ENCODE measurements around the gene TMEM238.
"Not testable (repeated sequence)": the region's sequence is repeated elsewhere in the genome, so short reads cannot be mapped to it uniquely, and the experiment has no call there.

TMEM238 gene

DNA sequence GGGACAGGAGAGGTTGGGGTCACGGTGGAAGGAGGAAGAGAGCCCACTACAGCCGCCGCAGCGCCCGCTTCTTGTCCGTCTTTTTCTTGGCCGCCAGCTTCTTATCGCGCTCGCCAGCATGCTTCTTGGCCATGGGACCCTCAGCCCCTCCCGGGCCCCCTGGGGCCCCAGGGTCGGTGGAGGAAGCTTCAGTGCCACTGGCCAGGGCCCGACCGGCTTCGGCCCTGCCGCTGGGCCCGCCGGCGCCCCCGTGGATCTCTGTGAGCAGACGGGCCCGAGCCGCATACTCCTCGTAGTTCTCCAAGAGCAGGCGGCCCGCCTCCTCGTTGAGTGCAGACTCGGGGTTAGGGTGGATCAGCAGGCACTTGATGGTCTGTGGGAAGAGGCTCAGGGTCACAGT, 17.3 kb upstream of the TMEM238 start:
- not testable (repeated sequence) for DNase-seq (ENCODE audit: low read depth in 3 of 3)

DNA sequence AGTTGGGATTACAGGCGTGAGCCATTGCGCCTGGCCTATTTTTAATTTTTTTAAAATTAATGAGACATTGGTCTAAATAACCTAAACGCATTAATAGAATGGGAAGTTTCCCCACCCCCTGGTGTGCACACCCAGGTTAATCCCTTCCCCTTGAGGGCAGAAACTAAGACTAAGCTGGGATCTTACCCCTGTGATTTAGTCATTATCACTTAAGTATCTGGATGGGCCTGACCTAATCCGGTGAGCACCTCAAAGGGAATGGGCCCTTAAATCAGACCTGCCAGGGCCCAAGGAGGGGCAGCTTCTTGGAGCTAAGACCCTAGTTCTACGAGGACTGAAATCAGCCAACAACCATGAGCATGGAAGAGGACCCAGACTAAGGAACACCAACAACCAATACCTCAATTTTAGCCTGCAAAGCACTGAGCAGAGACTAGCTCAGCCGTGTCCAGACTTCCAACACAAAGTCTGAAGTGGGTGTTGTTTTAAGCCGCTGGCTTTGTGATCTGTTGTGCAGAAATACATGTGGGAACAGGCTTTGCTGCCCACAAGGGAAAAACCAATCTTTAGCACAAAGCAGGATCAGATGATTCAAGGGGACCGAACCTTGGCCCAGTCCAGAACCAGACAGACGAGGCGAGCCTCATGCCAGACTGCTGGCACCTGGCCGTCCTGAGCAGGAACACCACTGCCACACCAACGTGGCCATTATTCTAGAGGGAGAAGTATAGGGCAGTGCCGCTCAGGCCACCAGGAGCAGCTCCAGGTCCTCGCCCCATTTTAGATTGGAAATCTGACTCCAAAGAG, 16.4 kb upstream of the TMEM238 start:
- no peak for DNase-seq (ENCODE audit: low read depth in 3 of 3)

DNA sequence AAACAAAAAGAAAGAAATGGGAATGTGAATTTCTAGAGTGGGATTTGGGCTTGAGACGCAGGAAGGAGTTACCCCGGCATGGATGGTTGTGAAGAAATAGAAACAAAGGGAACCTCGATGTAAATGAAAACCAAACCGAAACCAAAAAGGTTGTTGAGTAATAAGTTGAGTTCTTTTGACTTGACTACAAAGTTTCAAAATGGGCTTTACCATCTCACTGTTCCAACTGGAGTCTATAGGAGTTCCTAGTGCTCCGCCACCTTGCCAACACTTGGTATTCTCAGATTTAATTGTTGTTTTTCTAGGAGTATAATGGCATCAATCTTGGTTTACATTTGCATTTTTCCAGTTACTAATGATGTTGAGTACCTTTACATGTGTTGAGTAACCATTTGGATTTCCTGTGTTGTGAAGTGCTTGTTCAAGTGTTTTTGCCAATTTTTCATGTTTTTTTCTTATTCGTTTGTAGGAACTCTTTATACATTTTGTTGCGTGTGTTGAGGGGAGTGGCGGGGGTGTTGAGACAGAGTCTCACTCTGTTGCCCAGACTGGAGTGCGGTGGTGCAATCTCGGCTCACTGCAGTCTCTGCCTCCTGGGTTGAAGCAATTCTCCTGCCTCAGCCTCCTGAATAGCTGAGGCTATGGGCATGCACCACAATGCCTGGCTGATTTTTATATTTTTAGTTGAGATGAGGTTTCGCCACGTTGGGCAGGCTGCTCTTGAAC, 14.3 kb upstream of the TMEM238 start:
- DNase-seq (ENCODE audit: low read depth in 3 of 3): no peak

DNA sequence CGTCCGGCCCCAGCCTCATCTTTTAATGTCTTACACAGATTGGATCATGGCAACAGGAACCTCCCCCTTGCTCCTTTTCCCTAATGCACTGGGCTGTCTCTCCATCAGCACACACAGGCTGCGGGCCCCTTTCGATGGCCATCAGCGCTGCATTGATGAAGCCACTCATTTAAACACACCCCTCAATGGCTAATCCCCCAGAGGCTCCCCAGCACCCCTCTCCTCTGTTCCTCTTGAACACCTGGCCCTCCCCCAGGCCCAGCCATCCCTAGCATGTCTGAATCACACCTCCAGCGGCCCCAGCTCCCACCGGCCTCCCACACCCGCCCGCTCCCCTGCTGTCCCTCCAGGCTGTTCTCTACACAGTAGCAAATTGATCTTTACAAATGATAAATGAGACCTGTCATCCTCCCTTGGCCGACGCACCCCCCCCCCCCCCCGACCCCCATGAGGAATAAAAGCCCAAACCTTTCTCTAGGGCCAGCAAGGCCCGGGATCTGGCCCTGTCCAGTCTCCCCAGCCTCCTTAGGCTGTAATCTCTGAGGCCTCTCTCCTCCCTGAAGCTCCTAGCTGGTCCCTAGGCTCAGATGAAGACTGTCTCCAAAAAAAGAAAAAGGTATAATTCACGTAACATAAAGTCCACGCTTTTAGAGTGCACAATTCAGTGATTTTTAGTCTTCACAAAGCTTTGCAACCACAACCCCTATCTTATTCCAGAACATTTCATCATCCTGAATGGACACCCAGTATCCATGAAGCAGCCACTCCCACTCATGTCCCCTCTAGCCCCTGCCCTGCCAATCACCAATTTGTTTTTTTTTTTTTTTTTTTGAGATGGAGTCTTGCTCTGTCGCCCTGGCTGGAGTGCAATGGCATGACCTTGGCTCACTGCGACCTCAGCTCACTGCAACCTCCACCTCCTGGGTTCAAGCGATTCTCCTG, 9.0 kb upstream of the TMEM238 start:
- DNase-seq (ENCODE audit: low read depth in 3 of 3): no peak

DNA sequence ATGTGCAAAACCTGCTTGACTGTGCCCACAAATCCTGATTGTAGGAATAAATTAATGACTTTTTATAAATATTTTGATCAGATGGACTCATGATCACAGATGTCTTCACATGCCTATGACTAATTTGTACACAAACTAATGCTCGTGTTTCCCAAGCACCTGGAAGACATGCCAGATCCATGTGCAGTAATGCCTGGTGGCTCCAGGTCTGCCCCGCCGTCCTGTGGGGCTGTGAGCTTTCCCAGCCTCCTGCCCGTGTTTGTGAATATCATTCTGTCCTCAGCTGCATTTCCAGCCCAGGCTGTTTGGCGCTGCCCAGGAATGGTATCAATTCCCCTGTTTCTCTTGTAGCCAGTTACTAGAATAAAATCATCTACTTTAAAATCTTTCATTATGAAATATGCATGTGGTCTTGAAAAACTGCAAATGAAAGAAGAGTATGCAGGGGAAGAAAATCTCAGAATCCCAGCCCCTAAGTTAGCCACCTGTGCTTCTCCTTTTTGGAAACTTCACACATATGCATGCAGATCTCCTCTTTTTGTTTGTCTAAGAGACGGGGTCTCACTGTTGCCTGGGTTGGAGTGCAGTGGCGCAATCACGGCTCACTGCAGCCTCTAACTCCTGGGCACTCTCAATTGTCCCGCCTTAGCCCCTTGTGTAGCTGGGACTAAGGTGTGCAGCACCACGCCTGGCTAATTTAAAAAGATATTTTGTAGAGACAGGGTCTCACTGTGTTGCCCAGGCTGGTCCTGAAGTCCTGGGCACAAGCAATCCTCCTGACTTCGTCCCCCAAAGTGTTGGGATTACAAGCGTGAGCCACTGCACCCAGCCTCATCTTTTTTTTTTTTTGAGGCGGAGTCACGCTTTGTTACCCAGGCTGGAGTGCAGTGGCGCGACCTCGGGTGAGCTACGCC, 7.9 kb upstream of the TMEM238 start:
- DNase-seq (ENCODE audit: low read depth in 3 of 3): no peak

DNA sequence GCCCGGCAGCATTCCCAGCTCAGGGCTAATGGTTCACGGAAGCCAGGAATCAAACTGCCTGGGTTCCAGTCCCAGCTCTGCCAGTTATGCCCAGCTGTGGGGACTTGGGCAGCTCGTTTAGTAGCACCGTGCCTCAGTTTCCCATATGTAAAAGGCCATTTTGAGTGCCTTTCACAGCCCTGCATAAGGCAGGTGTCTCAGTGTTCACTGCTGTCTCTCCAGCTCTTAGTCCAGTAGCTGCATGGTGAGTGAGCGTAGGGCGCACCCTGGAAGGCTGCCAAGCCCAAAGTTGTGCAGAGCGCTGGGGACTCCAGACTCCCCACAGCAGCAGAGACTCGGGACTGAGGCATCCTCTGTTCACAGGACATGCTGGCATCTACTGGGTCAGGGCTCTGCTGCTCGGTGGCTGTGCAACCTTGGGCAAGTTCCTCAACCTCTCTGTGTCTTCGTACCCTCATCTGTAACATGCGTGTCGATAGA, 7.1 kb upstream of the TMEM238 start:
- DNase-seq (ENCODE audit: low read depth in 3 of 3): no peak

DNA sequence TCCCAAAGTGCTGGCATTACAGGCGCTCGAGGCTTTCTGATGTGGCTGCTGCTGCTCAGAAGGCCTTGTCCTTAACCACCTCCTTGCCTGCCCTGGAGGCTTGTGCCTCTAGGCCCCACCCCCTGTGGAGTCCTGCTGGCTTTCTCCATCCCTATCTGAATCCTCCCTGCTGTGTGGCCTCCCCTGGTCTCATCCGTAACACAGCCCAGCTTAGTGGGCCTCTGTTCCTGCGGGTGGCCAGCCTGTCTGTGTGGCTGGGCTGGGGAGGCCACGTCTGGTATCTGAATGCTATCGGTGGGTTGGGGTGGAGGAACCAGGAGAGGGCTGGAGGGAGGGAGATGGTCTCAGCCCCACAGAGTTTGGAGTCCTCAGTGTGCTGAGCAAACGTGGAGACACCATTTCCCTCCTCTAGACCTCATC, 6.4 kb upstream of the TMEM238 start:
- no peak for DNase-seq (ENCODE audit: low read depth in 3 of 3)

DNA sequence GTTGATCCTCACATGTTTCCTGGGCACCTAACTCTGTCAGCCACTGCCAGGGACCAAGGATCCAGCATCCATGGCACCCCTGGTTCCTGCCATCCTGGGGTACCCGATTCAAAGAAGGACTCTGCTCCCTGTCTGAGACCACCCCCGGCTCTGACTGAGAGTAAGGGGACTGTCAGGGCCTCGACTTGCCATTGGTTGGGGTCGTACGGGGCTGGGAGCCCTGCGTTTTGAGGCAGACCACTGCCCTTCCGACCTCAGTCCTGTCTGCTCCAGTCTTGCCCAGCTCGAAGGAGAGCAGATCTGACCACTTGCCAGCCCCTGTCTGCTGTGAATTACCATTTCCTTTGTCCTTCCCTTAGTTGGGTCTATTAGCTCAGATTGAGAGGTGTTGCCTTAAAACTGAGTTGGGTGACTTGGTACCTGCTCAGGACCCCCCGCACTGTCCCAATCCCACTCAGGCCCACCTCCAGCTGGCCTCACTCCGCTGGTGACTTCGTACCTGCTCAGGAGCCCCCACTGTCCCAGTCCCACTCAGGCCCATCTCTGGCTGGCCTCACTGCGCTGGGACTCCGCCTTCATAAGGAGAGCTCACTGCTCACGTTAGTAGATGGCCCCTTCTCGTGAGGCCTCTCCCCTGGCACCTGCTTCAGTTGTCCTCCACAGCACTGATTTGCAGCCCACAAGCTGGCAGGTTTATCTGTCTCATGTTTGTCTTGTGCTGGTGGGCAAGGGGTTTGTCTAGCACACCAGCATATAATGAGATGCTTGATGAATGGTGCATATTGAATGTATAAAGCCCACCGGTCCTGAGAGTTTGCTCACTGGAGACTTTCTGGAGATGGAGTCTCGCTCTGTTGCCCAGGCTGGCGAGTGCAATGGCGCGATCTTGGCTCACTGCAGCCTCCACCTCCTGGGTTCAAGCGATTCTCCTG, 5.6 kb upstream of the TMEM238 start:
- DNase-seq (ENCODE audit: low read depth in 3 of 3): no peak

DNA sequence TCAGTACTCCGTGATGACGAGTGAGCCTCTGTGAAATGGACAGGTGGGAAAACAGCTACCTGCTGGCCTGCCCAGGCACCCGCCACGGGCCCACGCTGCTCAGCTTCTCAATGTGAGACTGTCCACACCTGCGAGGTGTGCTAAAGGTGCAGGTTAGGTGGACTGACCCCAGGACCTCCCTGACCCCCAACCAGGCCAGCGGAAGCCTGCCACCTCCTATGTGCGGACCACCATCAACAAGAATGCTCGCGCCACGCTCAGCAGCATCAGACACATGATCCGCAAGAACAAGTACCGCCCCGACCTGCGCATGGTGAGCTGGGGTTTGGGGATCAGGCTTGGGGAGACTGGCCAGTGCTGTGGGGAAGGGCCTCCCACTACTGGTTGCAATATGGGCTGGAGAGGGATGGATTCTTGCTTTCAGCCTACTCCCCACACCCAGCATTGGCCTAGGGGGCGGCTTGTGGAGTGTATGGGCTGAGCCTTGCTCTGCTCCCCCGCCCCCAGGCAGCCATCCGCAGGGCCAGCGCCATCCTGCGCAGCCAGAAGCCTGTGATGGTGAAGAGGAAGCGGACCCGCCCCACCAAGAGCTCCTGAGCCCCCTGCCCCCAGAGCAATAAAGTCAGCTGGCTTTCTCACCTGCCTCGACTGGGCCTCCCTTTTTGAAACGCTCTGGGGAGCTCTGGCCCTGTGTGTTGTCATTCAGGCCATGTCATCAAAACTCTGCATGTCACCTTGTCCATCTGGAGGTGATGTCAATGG, 3.8 kb upstream of the TMEM238 start:
- DNase-seq (ENCODE audit: low read depth in 3 of 3): no peak

DNA sequence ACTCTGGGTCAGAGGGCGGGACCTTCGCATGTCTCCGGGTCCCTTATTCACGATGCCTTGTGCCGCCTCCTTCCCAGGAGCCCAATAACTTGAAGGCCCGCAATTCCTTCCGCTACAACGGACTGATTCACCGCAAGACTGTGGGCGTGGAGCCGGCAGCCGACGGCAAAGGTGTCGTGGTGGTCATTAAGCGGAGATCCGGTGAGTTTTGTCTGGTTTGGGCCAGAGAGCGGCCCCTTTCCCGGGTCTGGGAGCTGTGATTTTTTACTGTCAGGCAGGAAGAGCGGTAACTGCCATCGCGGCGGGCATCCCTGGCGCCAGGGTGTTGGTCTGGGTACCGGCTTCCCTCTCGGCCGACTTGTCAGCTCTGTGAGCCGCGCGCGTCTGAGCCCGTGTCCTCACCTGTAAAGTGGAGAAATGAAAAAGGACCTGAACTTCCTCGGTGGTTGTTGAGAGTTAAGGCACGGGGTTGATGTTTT, 2.4 kb upstream of the TMEM238 start:
- DNase-seq (ENCODE audit: low read depth in 3 of 3): peak in 1 of 3 experiments; percentile 44

DNA sequence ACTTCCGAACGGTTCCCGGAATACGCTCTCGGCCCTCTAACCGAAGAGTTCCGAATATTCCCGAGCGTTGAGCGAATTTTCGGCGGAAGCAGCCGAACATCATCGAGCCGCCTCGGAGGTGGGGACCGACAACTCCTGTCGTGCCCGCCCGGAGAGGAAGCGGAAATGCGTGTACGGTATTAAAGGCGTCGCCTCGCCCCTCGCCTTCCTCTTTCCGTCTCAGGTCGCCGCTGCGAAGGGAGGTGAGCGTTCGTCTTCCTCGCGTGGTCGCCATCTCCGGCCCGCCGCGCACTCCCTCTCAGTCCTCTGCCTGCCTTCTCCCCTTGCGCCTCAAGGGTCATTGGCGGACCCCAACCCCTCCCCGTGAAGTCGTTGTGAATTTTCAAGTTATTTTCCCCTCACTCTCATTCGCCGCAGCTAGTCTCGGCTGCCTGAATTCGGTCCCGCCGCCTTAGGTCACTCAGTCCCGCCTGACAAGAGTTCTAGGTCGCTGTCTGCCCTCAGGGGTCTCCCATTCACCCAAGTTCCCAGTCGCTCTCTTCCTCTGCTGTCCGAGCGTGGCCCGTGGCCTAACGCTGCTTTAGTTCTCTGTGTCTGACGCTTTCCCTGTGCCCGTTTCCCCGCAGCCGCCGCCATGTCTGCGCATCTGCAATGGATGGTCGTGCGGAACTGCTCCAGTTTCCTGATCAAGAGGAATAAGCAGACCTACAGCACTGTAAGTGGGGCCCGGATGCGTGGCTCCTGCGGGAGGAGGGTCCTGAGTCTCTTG, 1.8 kb upstream of the TMEM238 start, which contains the start of gene RPL28:
Gene RPL28, plus strand, starts transcription at position 209 of the 769 bp plus-strand sequence. Its CDS starts 426 bp downstream, at position 635.
- DNase-seq (ENCODE audit: low read depth in 3 of 3): peak; percentile 95 to 98 (median 97)

DNA sequence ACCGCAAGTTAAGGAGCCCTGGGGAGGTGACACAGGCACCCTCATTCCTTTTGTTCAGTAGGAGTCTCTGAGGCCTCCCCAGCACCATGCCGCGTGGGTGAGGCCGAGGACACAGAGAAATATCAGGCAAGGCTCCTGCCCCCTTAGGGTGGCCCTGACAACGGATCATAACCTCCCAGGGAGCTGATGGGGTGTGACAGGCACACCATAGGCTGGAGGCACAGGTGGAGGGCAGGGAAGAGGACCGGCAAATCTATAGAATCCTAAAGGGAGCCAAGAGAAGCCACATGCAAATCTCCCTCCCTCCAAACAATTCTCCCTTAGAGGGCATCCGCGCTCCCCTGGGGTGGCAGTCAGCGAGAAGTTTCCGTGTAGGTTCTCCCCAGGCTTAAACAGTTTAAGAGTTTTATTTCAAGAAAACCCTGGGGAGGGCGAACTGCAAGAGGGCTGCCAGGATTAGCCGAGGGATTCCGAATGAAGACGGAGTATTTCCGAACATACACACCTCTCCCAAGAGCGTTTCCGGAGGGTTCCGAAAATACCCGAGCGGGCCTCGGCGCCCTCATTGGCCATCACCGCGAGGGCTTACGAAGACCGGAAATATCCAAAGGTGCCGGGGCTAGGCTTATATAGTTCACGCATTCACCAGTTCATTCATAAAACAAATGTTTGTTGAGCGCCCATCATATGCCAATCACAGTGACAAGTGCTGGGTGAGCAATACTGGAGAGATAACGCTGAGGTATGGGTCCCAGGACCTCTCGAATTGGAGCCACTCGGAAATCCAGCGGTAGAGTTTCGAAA, 1.0 kb upstream of the TMEM238 start:
- peak; percentile 83 to 96 (median 92) for DNase-seq (ENCODE audit: low read depth in 3 of 3)

DNA sequence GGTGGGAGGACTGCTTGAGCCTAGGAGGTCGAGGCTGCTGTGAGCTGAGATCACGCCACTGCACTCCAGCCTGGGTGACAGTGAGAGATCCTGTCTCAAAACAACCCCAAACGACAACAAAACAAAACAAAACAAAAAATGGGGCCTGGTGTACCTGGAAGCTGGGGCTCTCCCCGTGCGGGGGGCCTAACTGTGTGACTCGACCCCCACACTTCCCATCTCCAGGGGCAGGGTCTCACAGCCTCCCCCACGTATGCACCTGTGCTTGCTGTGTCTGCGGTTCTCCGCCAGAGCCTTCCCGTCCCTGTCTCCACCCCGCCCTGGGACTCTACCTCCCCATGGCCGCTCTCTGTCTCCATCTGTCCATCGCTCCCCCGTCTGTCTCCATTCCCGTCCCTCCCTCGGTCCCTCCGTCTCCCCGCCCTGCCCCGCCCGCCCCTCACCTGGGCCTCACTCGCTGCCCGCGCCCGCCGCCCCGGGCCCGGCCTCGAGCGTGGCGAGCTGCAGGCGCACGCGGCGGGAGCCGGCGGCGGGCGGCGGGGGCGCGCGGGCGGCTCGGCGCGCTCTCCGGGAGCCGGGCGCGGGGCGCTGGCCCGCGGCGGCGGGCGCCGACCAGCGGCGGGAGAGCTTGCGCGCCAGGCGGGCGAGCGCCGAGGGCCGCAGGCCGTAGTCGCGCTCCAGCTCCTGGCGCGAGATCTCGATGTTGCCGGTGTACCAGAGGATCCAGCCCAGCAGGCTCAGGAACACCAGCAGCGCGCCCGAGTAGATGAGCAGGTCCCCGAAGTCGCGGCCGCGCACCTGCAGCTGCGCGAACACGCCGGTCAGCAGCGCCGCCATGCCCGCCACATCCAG, 587 bp downstream of the TMEM238 start:
- peak in 1 of 3 experiments; percentile 50 for DNase-seq (ENCODE audit: low read depth in 3 of 3)

DNA sequence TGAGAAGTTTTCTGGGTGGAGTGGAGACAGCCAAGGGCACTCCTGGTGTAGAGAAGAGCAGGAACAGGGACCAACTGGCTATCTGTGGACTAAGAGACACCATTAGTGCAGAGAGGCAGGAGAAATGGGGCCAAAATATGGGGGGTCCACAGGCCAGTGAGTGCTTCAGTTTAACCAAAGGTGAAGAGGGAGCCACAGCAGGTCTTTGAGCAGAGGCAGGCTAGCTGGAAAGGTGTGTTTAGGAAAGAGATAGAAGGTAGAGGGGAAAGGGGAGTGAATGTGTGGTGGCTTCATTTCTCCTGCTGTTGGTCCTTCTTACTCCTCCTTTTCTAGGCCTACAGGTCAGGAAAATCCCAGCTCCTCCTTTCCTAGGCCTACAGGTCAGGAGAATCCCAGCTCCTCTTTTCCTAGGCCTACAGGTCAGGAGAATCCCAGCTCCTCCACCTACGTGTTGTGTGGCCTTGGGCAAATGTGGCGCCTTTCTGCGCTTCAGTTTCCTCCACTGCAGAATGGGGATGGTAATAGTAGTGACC, 1.5 kb downstream of the TMEM238 start:
- DNase-seq (ENCODE audit: low read depth in 3 of 3): no peak

DNA sequence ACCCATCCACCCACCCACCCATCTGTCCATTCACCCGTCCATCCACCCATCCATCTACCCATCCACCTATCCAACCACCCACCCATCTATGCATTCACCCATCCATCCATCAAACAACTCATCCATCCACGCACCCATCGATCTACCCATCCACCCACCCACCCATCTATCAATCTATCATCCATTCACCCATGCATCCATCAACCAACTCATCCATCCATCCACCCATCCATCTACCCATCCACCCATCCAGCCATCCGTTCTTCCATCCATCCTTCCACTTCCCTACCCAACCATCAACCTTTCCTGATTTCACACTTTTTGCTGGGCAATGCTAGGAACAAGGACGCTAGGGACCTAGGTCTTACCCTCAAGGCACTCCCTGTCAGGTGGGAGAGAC, 2.1 kb downstream of the TMEM238 start:
- no peak for DNase-seq (ENCODE audit: low read depth in 3 of 3)

DNA sequence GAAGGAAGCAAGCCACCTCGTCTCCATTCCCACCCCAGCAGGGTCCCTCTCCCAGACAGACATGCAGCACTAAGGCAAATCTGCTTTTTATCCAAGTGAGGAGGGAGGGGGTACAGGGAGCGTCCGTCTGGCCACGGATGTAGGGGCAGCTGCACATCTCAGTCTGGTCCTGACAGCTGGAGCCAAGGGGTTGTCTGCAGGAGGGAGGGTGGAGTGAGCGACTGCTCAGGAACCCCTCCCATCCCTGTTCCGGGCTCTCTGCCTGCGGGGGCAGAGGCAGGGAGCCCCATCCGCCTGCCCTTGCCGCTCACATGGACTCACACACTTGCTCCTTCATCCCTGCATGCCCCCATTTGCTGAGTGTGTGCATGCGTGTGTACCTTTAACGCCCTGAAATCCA, 4.9 kb downstream of the TMEM238 start:
- no peak for DNase-seq (ENCODE audit: low read depth in 3 of 3)
